ENCODE results near the gene PCGF6. TPM values are rescaled to one million over a fixed set of nuclear protein-coding genes. Genes with fewer than 3 reads are reported as not detected.
"Not testable (repeated sequence)": the region's sequence is repeated elsewhere in the genome, so short reads cannot be mapped to it uniquely, and the experiment has no call there.

Gene PCGF6
- total and polyA plus RNA-seq, 2 experiments from 2014 or later: 9.7 to 12.6 TPM

DNA sequence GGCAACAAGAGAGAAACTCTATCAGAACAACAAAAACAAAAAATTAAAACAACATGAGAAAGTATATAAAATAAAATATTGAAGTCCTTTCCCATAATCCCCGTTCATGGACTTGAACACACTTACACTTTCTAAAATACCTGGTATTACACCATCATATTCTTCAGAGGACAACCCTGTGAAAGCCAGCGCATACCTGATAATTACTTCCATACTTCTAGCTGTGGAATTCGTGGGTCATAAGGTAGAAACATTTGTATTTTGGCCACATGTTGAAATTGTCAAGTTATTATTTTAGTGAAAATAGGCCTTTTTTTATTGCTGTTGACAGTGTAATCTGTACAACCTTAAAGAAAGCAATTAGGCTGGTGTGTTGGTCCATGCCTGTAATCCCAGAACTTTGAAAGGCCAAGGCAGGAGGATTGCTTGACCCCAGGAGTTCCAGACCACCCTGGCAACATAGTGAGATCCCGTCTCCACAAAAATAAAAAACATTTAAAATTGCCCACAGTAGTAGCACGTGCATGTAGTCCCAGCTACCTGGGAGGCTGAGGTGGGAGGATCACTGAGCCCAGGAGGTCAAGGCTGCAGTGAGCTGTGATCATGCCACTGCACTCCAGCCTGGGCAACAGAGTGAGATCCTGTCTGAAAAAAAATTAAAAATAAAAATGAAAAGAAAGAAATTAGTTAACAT is 5.1 kb upstream of the PCGF6 start:
- Histone ChIP-seq H3K9me2 (ENCODE audit: insufficient read depth) (no peaks in the 10 kb centered on the region), H3K36me3 (ENCODE audit: low read depth) (no peaks in the 10 kb centered on the region), H4K20me1 (ENCODE audit: insufficient read depth) (no peaks in the 10 kb centered on the region), H3K4me2 (ENCODE audit: unreplicated experiment) (no peak overlapping the region), H3K79me2 (ENCODE audit: insufficient read depth) (0 out of 2 replicates have a peak, but pooled peaks cover 7% of the 10 kb centered on the region), H3K9me3 (ENCODE audit: low read depth) (no peaks in the 10 kb centered on the region), H3K4me3 (no peak overlapping the region), H3K9ac (no peak overlapping the region), H3K27me3 (replicated peaks; ENCODE audit: insufficient read depth) (no peaks in the 10 kb centered on the region), H3F3A (ENCODE audit: insufficient read depth) (no peaks in the 10 kb centered on the region), H3K4me1 (ENCODE audit: insufficient read depth) (peaks cover 3% of the 10 kb centered on the region; the same call in 1 of the 2 replicates), H2AFZ (no peak overlapping the region; the same call in 1 of the 2 replicates), H3K27ac (no peak overlapping the region)
- DNase-seq: no peak
- TF ChIP-seq EZH2phosphoT487 (IDR thresholded peaks at IDR 0.05; ENCODE audit: insufficient read depth, low read depth): no peak
- TF ChIP-seq EZH2 (IDR thresholded peaks at IDR 0.05; ENCODE audit: insufficient read depth, poor library complexity, severe bottlenecking): no peak
- in situ Hi-C loops (cut with MboI): no loop called here
- WGBS, 2 experiments (ENCODE audit: low coverage in 1 of 2, low lambda C conversion rate in 2 of 2, missing lambda C conversion rate in 2 of 2): 52 to 57% methylated on average over 5 of the region's 5 CpGs

GRCh38 chr10:103354567-103354966 is 3.6 kb upstream of the PCGF6 start:
- H3K27me3 ChIP-seq (replicated peaks; ENCODE audit: insufficient read depth); H3K4me3 ChIP-seq; H3K4me2 ChIP-seq (ENCODE audit: unreplicated experiment); H3K9me2 ChIP-seq (ENCODE audit: insufficient read depth); H3K4me1 ChIP-seq (ENCODE audit: insufficient read depth); H3K9me3 ChIP-seq (ENCODE audit: low read depth); H3F3A ChIP-seq (ENCODE audit: insufficient read depth); H3K36me3 ChIP-seq (ENCODE audit: low read depth); H3K27ac ChIP-seq; H3K9ac ChIP-seq; DNase-seq; H2AFZ ChIP-seq; H4K20me1 ChIP-seq (ENCODE audit: insufficient read depth); in situ Hi-C loops (cut with MboI): not testable (repeated sequence)
- WGBS, 2 experiments (ENCODE audit: low coverage in 1 of 2, low lambda C conversion rate in 2 of 2, missing lambda C conversion rate in 2 of 2): 86 to 92% methylated on average over 4 of the region's 4 CpGs
- H3K79me2 ChIP-seq (ENCODE audit: insufficient read depth): peaks cover 19% of the 10 kb centered on the region

DNA sequence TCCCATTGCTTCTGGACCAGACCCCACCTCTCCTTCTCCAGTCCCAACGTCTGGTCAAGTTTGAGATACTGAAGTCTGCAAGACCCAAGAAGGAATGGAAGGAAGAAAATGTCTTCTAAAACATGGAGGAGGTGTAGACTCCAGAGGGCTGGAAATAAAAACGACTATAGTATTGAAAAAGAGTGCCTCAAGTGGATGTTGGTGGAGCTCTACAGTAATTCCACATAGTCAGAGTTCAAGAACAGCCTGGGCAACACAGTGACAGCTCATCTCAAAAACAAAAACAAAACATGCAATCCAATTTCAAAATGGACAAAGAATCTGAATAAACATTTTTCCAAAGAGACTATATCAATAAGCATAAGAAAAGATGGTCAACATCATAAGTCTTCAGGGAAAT is 2.3 kb upstream of the PCGF6 start:
- no peak overlapping the region for H3K27ac ChIP-seq
- H3K79me2 ChIP-seq (ENCODE audit: insufficient read depth): peaks cover 29% of the 10 kb centered on the region
- no peak overlapping the region for H3K9ac ChIP-seq
- TF ChIP-seq EZH2phosphoT487 (IDR thresholded peaks at IDR 0.05; ENCODE audit: insufficient read depth, low read depth): no peak
- DNase-seq: peak; percentile 26
- H3K4me1 ChIP-seq (ENCODE audit: insufficient read depth): peaks cover 3% of the 10 kb centered on the region; the same call in 1 of the 2 replicates
- no peaks in the 10 kb centered on the region for H4K20me1 ChIP-seq (ENCODE audit: insufficient read depth)
- no peaks in the 10 kb centered on the region for H3K36me3 ChIP-seq (ENCODE audit: low read depth)
- no peaks in the 10 kb centered on the region for H3F3A ChIP-seq (ENCODE audit: insufficient read depth)
- no peaks in the 10 kb centered on the region for H3K9me2 ChIP-seq (ENCODE audit: insufficient read depth)
- no peak overlapping the region for H3K4me3 ChIP-seq
- in situ Hi-C loops (cut with MboI): no loop called here
- 27 to 31% methylated on average over 2 of the region's 2 CpGs for WGBS, 2 experiments (ENCODE audit: low coverage in 1 of 2, low lambda C conversion rate in 2 of 2, missing lambda C conversion rate in 2 of 2)
- no peaks in the 10 kb centered on the region for H3K27me3 ChIP-seq (replicated peaks; ENCODE audit: insufficient read depth)
- no peaks in the 10 kb centered on the region for H3K9me3 ChIP-seq (ENCODE audit: low read depth)
- H3K4me2 ChIP-seq (ENCODE audit: unreplicated experiment): no peak overlapping the region
- H2AFZ ChIP-seq: no peak overlapping the region; the same call in 1 of the 2 replicates

DNA sequence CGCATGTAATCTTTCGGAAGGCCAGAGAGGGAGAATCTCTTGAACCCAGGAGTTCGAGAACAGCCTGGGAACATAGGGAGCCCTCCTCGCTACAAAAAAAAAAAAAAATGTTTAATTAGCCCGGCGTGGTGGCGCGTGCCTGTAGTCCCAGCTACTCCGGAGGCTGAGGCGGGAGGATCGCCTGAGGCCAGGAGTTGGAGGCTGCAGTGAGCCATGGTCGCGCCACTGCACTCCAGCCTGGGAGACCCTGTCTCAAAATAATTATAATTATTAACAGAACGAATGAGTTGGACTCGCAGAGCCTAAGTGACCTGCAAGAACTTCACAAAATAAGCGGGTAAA is 794 bp downstream of the PCGF6 start:
- H3F3A ChIP-seq (ENCODE audit: insufficient read depth): no peaks in the 10 kb centered on the region
- peak overlapping the region; percentile 73 for H3K4me2 ChIP-seq (ENCODE audit: unreplicated experiment)
- 37 to 41% methylated on average over 16 of the region's 16 CpGs for WGBS, 2 experiments (ENCODE audit: low coverage in 1 of 2, low lambda C conversion rate in 2 of 2, missing lambda C conversion rate in 2 of 2)
- no peaks in the 10 kb centered on the region for H3K9me2 ChIP-seq (ENCODE audit: insufficient read depth)
- peaks cover 3% of the 10 kb centered on the region; the same call in 1 of the 2 replicates for H3K4me1 ChIP-seq (ENCODE audit: insufficient read depth)
- no peak for DNase-seq
- H3K9ac ChIP-seq: peak overlapping the region; percentile 85
- in situ Hi-C loops (cut with MboI): no loop called here
- peaks cover 33% of the 10 kb centered on the region for H3K79me2 ChIP-seq (ENCODE audit: insufficient read depth)
- no peaks in the 10 kb centered on the region for H3K9me3 ChIP-seq (ENCODE audit: low read depth)
- H2AFZ ChIP-seq: peak overlapping the region; percentile 94
- peak overlapping the region; percentile 57 for H3K27ac ChIP-seq
- H4K20me1 ChIP-seq (ENCODE audit: insufficient read depth): no peaks in the 10 kb centered on the region
- TF ChIP-seq EZH2phosphoT487 (IDR thresholded peaks at IDR 0.05; ENCODE audit: insufficient read depth, low read depth) (no peak), EZH2 (IDR thresholded peaks at IDR 0.05; ENCODE audit: insufficient read depth, poor library complexity, severe bottlenecking) (no peak)
- H3K36me3 ChIP-seq (ENCODE audit: low read depth): peaks cover 19% of the 10 kb centered on the region
- no peaks in the 10 kb centered on the region for H3K27me3 ChIP-seq (replicated peaks; ENCODE audit: insufficient read depth)
- peak overlapping the region; percentile 90 for H3K4me3 ChIP-seq

GRCh38 chr10:103336370-103336769 is 14.6 kb downstream of the PCGF6 start:
- Histone ChIP-seq H3K27ac (no peak overlapping the region), H3K4me2 (ENCODE audit: unreplicated experiment) (no peak overlapping the region), H3F3A (ENCODE audit: insufficient read depth) (peaks cover 6% of the 10 kb centered on the region; the same call in 1 of the 2 replicates), H2AFZ (no peak overlapping the region), H3K4me3 (no peak overlapping the region), H3K9me2 (ENCODE audit: insufficient read depth) (no peaks in the 10 kb centered on the region), H4K20me1 (ENCODE audit: insufficient read depth) (no peaks in the 10 kb centered on the region), H3K4me1 (ENCODE audit: insufficient read depth) (no peaks in the 10 kb centered on the region), H3K79me2 (ENCODE audit: insufficient read depth) (no peaks in the 10 kb centered on the region), H3K27me3 (replicated peaks; ENCODE audit: insufficient read depth) (no peaks in the 10 kb centered on the region), H3K9ac (no peak overlapping the region), H3K9me3 (ENCODE audit: low read depth) (no peaks in the 10 kb centered on the region), H3K36me3 (ENCODE audit: low read depth) (peaks cover 17% of the 10 kb centered on the region)
- in situ Hi-C loops (cut with MboI): no loop called here
- 98 to 99% methylated on average over 4 of the region's 4 CpGs for WGBS, 2 experiments (ENCODE audit: low coverage in 1 of 2, low lambda C conversion rate in 2 of 2, missing lambda C conversion rate in 2 of 2)
- no peak for DNase-seq
- TF ChIP-seq EZH2phosphoT487 (IDR thresholded peaks at IDR 0.05; ENCODE audit: insufficient read depth, low read depth) (no peak), EZH2 (IDR thresholded peaks at IDR 0.05; ENCODE audit: insufficient read depth, poor library complexity, severe bottlenecking) (no peak)
